Measurements from ENCODE around the gene NKX6-2. TPM values are rescaled to one million over a fixed set of nuclear protein-coding genes. Genes with fewer than 3 reads are reported as not detected.

NKX6-2 gene
- total RNA-seq (2014; rRNA removed; shearing (Covaris generic)), result not detected in 2 replicates
- 1.9 and 2.6 TPM in 2 replicates for polyA plus RNA-seq (2016; fragmentation: Nextera tagmentation; extraction: Ambion mirVana)

DNA sequence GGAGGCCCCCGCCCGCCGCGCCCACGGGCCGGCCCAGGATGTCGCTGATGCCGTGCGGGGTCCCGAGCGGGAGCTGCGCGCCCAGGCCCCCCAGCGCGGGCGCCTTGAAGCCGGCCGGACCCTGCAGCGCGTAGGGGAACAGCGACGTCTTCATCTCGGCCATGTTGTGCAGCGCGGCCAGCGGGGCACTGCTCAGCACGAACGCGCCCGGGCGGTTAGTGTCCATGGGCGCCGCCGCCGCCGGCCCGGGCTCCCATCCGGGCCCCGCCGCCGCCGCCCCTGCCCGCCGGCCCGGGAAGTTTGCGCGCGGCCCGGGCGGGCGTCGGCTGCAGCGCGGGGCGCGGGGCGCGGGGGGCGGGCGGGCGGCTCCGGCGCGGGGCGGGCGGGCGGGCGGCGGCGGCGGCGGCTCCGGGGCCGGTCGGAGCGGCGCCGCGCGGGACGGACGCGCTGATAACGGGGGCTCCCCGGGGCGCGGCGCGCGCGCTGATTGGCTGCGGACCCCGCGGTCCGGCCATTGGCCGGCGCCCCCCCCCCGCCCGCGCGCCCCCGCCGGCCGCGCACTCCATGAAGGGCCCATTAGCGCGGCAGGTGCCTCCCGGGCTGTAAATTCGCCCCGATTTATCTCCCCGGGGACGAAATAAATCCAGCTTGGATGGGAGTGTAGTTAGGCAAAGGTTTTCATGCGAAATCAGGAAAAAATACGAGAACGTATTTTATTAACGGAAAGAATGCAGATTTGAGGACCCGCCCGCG, at the start of gene NKX6-2:
Gene NKX6-2, minus strand, starts transcription at position 425 of the 753 bp plus-strand sequence. Its CDS starts 199 bp downstream, at position 226.
- 1 to 2% methylated on average over 42 to 48 of the region's 119 CpGs for WGBS, 2 experiments (ENCODE audit: low coverage in 1 of 2, low lambda C conversion rate in 2 of 2, missing lambda C conversion rate in 2 of 2)
- Histone ChIP-seq H3K27me3 (replicated peaks; ENCODE audit: insufficient read depth) (peaks cover 40% of the 10 kb centered on the region), H2AFZ (no peak within 1 kb of the TSS)

GRCh38 chr10:132834891-132835847, 49.2 kb upstream of the NKX6-2 start:
- Histone ChIP-seq H4K20me1 (ENCODE audit: insufficient read depth) (no peaks in the 10 kb centered on the region), H3K9me2 (ENCODE audit: insufficient read depth) (no peaks in the 10 kb centered on the region), H3K27me3 (replicated peaks; ENCODE audit: insufficient read depth) (peaks cover 55% of the 10 kb centered on the region), H3K36me3 (ENCODE audit: low read depth) (no peaks in the 10 kb centered on the region), H3K4me3 (no peak overlapping the region), H3K9ac (no peak overlapping the region), H3K27ac (no peak overlapping the region), H3K4me1 (ENCODE audit: insufficient read depth) (no peaks in the 10 kb centered on the region), H3K4me2 (ENCODE audit: unreplicated experiment) (no peak overlapping the region), H3K9me3 (ENCODE audit: low read depth) (no peaks in the 10 kb centered on the region), H3K79me2 (ENCODE audit: insufficient read depth) (no peaks in the 10 kb centered on the region), H2AFZ (no peak overlapping the region), H3F3A (ENCODE audit: insufficient read depth) (no peaks in the 10 kb centered on the region)
- in situ Hi-C loops (cut with MboI), result no loop called here
- TF ChIP-seq EZH2 (IDR thresholded peaks at IDR 0.05; ENCODE audit: insufficient read depth, poor library complexity, severe bottlenecking) (no peak), EZH2phosphoT487 (IDR thresholded peaks at IDR 0.05; ENCODE audit: insufficient read depth, low read depth) (no peak)
- no peak for DNase-seq
- 60 to 64% methylated on average over 23 to 25 of the region's 25 CpGs for WGBS, 2 experiments (ENCODE audit: low coverage in 1 of 2, low lambda C conversion rate in 2 of 2, missing lambda C conversion rate in 2 of 2)

More for the DNA sequence above, at the start of gene NKX6-2:
- Histone ChIP-seq H3F3A (ENCODE audit: insufficient read depth) (no peaks in the 10 kb centered on the region), H3K27ac (no peak within 1 kb of the TSS), H3K36me3 (ENCODE audit: low read depth) (no peaks in the 10 kb centered on the region), H3K4me2 (ENCODE audit: unreplicated experiment) (no peak within 1 kb of the TSS), H3K4me3 (no peak within 1 kb of the TSS), H3K9ac (no peak within 1 kb of the TSS), H4K20me1 (ENCODE audit: insufficient read depth) (no peaks in the 10 kb centered on the region), H3K9me3 (ENCODE audit: low read depth) (no peaks in the 10 kb centered on the region), H3K79me2 (ENCODE audit: insufficient read depth) (no peaks in the 10 kb centered on the region), H3K4me1 (ENCODE audit: insufficient read depth) (no peaks in the 10 kb centered on the region), H3K9me2 (ENCODE audit: insufficient read depth) (no peaks in the 10 kb centered on the region)
- TF ChIP-seq EZH2phosphoT487 (IDR thresholded peaks at IDR 0.05; ENCODE audit: insufficient read depth, low read depth) (no peak), EZH2 (IDR thresholded peaks at IDR 0.05; ENCODE audit: insufficient read depth, poor library complexity, severe bottlenecking) (peak; percentile 93)
- in situ Hi-C loops (cut with MboI), result no loop called here
- peak; percentile 48 for DNase-seq

DNA sequence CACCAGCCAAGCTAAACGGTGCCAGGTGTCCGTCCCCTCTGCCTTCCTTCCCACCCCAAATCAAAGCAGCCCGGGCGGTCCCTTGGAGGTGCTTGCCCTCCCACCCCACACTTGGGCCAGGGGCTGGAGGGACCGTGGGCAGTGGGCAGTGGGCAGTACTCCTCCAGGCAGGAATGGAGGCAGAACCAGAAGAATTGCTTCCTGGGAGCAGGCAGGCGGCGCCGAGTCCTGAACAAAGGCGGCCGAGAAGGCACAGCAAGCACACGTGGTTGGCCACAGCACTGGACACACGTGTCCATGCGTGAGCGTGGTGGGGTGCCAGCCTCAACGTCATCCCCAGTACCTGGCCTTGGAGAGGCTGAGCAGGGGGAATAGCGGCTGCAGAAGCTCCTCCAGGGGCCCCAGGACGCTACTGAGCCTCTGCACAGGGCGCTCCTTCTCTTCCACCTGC, 48.4 kb upstream of the NKX6-2 start:
- Histone ChIP-seq H4K20me1 (ENCODE audit: insufficient read depth) (no peaks in the 10 kb centered on the region), H3K4me3 (no peak overlapping the region), H3K36me3 (ENCODE audit: low read depth) (no peaks in the 10 kb centered on the region), H3K27me3 (replicated peaks; ENCODE audit: insufficient read depth) (peaks cover 55% of the 10 kb centered on the region), H2AFZ (no peak overlapping the region), H3K79me2 (ENCODE audit: insufficient read depth) (no peaks in the 10 kb centered on the region), H3F3A (ENCODE audit: insufficient read depth) (no peaks in the 10 kb centered on the region), H3K27ac (no peak overlapping the region), H3K9me2 (ENCODE audit: insufficient read depth) (no peaks in the 10 kb centered on the region), H3K9ac (no peak overlapping the region), H3K4me2 (ENCODE audit: unreplicated experiment) (no peak overlapping the region), H3K4me1 (ENCODE audit: insufficient read depth) (no peaks in the 10 kb centered on the region), H3K9me3 (ENCODE audit: low read depth) (no peaks in the 10 kb centered on the region)
- in situ Hi-C loops (cut with MboI), result no loop called here
- 69 to 70% methylated on average over 17 to 18 of the region's 18 CpGs for WGBS, 2 experiments (ENCODE audit: low coverage in 1 of 2, low lambda C conversion rate in 2 of 2, missing lambda C conversion rate in 2 of 2)
- DNase-seq, result no peak
- TF ChIP-seq EZH2phosphoT487 (IDR thresholded peaks at IDR 0.05; ENCODE audit: insufficient read depth, low read depth), result no peak
- TF ChIP-seq EZH2 (IDR thresholded peaks at IDR 0.05; ENCODE audit: insufficient read depth, poor library complexity, severe bottlenecking), result no peak

- no peak overlapping the region for H3K4me2 ChIP-seq (ENCODE audit: unreplicated experiment)
- no peak overlapping the region for H2AFZ ChIP-seq
- H3K9me3 ChIP-seq (ENCODE audit: low read depth), result no peaks in the 10 kb centered on the region
- H3K4me1 ChIP-seq (ENCODE audit: insufficient read depth), result no peaks in the 10 kb centered on the region
- H3K9ac ChIP-seq, result no peak overlapping the region
- no peaks in the 10 kb centered on the region for H3F3A ChIP-seq (ENCODE audit: insufficient read depth)
- DNase-seq, result no peak
- 39 to 40% methylated on average over 25 to 29 of the region's 29 CpGs for WGBS, 2 experiments (ENCODE audit: low coverage in 1 of 2, low lambda C conversion rate in 2 of 2, missing lambda C conversion rate in 2 of 2)
- H3K4me3 ChIP-seq, result no peak overlapping the region
- in situ Hi-C loops (cut with MboI), result no loop called here
- H3K36me3 ChIP-seq (ENCODE audit: low read depth), result no peaks in the 10 kb centered on the region
- H3K9me2 ChIP-seq (ENCODE audit: insufficient read depth), result no peaks in the 10 kb centered on the region
- no peaks in the 10 kb centered on the region for H4K20me1 ChIP-seq (ENCODE audit: insufficient read depth)
- TF ChIP-seq EZH2 (IDR thresholded peaks at IDR 0.05; ENCODE audit: insufficient read depth, poor library complexity, severe bottlenecking) (no peak), EZH2phosphoT487 (IDR thresholded peaks at IDR 0.05; ENCODE audit: insufficient read depth, low read depth) (no peak)
- H3K27ac ChIP-seq, result no peak overlapping the region
- H3K79me2 ChIP-seq (ENCODE audit: insufficient read depth), result no peaks in the 10 kb centered on the region
- H3K27me3 ChIP-seq (replicated peaks; ENCODE audit: insufficient read depth), result peaks cover 50% of the 10 kb centered on the region
These were observed 47.6 kb upstream of the NKX6-2 start for GRCh38 chr10:132833421-132834111.

Data from GM23248 (cell line).